Activated CD8-positive, alpha-beta memory T cell treated with anti-CD3 and anti-CD28 coated beads, Interleukin-2, amount 50 U/mL, for 1 hour (primary cell): ENCODE results near the gene MSRB3.

Experiments used
- DNase-seq: peaks from one replicate; pipeline ENCODE4 v3.0.0-alpha.2; 2020; ENCODE audit errors: extremely low read depth

MSRB3 gene

DNA sequence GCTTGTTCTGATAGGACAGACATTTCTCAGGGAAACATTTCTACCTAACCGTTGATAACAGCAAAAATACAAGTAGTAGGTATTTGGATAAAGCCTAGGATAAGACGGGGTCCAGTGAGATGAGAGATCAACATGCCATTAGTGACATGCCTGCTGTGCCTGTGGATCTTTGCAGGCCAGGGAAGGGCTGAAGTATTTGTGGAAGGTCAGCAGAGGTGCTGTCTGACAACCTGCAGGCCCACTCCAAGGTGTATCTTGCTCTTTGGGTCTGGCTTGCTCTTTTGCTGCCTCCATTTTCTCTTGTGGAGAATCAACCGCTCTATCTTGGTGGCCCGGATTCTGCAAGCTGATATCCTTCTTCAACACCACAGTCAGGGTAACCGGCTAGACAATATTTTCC, 46.7 kb downstream of the MSRB3 start:
- no peak for DNase-seq

DNA sequence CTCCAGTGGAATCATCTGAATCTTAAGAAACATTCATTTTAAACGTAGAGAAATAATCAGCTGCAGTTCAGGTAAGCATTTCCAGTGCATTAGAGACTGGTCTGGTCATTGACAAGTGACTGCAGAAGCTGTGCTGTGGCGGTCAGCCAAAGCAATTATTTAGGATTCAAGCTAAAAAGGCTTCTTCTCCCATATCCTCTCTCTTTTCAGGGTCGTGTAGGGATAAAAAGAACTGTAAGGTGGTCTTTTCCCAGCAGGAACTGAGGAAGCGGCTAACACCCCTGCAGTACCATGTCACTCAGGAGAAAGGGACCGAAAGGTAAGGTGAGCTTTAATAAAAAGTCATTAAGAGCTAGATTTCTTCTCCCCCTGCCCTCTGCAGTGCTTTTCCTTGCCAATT, 48.1 kb downstream of the MSRB3 start:
- no peak for DNase-seq

DNA sequence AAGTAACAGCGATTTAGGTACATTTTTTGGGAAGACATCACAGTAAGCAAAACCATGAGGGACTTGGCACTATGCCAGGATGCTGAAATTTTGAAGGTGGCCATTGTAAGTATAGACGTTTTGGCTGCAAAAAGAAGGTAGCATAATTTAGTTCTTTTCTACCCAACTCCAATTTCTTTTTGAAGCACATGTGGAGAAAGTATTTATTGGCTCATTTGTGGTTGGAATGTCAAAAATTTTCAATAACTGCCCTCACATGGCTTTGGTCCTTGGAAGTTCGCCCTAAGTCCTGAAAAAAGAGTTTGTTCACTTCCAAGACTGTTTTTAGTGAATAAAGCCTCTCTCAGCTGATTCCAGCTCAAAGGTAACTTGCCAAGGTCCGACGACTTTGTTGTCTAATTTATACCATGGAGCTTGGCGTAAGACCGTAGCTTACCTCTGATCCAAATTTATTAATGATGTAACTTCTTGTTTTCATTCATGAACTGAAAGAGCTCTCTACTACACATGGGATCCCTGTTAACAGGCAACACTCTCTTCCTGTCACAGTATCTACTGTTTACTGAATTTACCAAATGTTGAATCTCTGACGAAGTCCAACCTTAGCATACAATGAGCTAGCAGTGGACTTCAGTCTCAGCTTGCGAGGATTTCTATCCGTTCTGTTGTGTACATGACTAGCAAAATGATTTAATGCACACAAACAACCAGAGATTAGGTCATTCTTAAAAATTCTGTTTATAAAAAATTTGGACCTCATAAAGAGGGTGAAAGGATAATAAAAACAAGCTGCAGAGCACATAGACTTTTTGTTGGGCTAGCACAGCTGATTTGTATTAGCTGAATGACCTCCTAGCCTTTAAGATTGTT, 49.0 kb downstream of the MSRB3 start:
- no peak for DNase-seq

DNA sequence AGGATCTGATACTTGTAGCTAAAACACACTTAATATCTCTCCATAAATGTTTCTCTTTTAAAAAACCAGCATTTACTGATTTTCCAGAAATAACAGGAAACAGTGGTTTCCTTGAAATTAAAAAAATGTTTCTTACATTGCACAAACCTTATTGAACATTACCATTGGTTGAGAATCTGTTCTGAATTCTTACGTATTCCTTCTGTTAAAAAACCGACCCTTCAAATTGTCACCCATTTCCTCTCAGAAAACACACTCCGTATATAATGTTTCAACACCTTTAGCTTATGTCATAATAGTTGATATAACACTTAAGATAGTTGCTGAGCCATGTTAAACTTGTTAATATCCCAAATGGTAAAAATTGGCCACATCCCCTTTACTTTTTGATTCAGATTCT, 51.2 kb downstream of the MSRB3 start:
- DNase-seq: no peak

DNA sequence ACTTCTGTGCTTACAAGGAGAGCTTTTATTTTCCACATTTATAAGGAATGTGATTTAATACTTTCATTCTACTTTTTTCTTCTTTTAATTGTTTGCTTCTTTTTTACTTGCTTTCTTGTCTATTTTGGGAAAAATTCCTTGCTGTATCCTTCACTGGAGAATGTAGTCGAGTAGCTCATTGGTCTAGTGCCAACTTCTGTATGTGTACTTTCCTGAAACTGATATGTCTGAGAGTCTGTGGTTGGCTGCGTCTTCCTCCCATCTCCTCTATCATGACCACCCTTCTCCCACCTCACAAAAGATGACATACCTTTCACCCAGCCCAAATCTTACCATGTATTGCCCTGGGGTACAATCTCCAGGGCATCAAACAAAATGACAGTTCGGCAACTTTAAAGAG, 51.8 kb downstream of the MSRB3 start:
- DNase-seq: no peak

DNA sequence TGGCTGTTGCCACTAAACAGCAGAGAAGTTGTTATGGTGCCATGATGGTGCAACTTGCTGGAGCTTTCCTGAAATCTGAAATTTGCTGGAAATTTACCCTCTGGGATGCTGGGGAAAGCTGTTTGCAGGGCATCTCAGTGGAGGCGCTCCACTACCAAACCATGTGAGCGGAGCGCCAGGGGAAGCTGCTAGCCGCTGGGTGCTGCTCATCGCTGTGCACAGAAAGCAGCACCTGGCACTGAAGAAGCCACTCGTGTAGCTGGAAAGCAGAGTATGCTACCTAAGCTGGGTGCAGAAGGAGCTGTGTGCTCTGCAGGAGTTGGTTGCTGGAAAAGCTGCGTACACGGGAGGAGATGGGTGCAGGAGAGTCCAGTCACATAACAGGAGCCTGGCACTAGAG, 53.0 kb downstream of the MSRB3 start:
- no peak for DNase-seq

DNA sequence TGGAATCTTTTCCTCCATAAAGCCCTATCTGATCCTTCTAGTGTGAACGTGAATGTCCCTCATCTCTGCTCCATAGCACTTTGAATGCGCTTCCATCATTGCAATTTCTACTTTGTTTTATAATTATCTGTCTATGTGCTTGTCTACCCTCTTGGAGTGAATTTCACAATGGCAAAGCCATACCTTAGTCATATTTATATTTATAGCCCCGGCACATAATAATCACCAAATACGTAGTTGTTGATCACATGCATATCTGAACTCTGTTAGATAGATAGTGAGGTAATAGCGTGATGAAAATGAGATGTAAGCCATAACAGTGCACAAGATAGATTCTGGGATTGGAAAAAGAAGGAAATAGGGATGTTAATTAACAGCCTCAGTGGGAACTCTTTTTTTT, 55.2 kb downstream of the MSRB3 start:
- no peak for DNase-seq

DNA sequence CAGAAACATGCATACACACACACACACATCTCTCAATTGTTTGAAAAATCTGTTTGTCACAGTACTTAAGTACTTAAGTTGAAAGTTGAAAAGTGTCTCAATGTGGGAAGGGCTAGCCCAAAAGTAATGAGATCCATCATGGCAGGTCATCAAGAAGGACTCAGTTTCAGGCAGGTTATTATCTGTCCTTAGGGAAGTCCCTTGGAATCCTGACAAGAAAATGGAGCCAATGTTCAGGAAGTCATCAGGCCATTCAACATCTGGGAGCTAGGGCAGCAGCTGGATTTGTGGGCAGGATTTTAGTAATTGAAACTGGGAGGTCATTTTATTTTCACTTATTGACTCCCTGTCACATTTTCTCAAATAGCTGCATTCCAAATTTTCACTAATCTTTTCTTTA, 56.0 kb downstream of the MSRB3 start:
- DNase-seq: no peak

DNA sequence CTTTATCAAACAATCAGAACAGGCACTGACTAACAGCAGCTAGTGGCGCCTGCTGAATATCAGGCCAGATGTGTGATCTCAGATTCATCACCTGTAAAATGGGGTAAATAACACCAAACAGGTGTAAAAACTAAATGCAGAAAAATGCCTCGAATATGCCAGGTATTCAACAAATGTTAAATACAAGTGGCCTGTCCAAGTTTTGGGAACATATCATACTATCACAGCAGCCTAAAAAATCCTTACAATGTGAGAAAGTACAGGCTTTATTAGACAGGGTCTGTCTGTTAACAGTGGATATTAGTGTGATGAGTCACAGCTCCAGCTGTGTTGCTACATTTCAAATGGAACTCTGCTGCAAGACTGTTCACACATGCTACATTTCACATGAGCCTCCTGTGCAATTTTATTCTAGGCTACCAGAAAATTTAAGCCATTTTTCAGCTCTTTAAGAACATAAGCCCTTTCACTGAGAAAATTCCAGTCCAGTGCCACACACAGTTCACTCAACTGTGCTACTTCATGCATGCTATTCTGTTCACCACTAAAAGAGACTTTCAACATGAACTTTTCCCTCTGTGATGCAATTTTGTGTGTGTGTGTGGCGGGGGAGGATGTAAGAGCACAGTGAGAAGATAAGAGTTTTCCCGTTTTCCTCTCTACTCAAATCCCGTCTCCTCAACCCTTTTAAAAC, 56.7 kb downstream of the MSRB3 start:
- DNase-seq: no peak

DNA sequence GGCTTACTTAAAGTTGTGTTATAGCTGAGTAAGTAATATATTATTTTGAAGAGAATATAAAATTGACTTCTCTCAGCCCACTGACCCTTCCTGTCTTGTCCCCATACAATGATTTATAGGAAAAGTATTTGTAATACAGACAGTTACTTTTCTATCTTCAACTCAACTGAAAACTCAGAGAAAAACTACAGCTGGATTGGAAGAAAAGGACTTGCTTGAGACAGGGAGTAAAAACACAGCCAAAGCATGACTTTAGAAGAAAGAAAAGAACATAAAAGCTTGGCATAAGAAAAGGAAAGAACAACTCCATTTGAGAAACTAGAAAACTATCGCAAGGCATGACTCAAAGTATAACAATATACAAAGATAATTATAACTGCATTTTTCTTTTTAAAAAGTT, 57.5 kb downstream of the MSRB3 start:
- no peak for DNase-seq

DNA sequence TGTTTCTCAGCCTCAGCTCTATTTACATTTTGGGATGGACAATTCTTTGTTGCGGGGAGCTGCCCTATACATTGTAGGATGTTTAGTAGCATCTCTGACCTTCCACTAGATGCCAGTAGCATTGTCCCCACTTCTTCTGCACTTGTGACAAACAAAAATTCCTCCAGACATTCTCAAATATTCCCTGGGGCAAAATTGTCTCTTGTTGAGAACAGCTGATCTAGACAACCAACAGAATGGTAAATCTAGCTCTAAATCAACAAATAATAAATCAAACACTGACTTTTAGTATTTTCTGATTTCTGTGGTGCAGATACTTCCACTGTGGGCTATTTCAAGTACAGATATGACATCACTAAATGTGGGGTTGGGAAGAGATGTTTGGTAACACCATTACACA, 60.7 kb downstream of the MSRB3 start:
- no peak for DNase-seq

DNA sequence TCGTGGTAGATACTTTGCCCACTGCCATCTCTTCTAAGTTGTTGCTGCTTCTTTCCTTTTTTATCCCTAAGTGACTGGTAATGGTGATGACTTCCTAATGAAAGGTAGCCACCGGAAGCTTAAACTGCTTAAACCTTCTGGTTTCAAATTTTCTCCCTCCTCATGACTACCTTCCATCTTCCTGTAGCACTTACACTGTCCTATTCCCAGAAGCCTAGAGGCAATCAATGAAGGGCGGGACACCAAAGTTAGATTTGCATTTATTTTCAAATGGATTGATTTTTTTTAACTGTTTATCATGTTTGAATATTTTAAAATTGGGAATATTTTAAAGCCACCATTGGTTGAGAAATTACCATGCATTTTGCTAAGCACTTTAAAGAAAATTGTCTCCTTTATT, 64.7 kb downstream of the MSRB3 start:
- no peak for DNase-seq

DNA sequence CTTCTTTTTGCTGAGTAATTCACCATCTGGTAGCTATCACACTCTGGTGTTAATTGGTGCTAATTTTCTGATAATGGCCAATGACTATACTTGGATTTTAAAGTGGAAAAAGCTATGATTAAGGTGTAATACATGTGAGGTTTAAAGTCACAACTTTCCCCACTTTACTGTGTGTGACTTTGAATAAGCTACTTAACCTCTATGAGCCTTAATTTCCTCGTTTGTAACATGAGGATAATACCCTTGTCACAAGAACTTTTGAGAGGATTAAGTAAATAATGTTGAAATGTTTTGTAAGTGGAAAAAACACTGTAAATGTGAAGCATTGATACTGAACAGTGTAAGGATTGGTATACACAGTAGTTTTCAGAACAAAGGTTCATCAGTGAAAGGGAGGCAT, 65.3 kb downstream of the MSRB3 start:
- DNase-seq: no peak

DNA sequence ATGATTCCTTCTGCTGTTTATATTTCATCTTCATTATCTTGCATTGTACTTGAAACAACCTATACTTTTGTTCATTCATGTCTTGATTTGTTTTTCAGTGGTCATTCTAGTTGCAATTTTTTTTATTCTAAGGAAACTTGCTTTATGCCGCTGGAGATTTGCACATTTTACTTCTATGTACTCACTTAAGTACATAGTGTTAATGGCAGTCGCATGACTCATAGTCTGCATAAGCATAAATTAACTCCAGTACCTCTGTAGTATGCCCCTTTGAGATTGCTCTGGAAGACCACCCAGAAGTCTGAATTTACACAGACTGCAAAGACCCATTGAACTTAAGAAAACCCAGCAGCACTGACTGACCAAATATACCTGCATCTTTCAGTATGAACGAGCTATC, 77.0 kb downstream of the MSRB3 start:
- DNase-seq: no peak

DNA sequence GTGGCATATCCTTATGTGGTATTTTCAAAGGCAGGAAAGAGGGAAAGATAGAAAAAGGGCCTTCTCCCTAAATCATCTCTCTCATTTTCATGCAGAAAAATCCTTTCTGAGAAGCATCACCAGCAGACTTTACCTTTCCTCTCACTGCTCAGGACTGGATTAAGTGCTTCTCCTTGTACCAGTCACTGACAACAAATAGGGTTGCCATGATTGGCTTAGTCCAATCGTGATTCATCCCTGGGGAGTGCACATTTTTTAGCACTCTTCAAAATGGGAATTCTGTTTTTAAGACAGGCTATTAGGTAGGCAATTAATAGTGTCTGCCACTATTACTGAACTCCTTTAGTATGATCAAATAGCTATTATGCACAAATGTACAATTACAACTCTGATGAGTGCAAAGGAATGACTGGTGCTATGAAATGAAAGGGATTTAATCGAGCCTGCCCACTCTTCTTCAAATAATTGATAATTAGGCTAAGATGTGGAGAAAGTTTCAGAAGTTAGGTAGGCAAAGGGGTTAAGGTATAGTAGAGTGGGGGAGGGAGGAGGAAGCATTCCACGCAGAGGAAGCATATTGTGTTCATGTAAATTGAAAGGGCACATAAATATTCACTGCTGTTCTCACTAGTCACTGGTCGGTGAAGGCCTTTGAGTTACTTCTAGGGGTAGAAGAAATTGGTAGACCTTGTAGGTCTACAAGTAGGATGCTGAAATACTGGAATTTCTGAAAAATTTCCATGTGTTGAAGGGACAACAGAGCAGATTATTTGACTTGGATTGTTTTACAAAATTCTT, 84.0 kb downstream of the MSRB3 start:
- no peak for DNase-seq

DNA sequence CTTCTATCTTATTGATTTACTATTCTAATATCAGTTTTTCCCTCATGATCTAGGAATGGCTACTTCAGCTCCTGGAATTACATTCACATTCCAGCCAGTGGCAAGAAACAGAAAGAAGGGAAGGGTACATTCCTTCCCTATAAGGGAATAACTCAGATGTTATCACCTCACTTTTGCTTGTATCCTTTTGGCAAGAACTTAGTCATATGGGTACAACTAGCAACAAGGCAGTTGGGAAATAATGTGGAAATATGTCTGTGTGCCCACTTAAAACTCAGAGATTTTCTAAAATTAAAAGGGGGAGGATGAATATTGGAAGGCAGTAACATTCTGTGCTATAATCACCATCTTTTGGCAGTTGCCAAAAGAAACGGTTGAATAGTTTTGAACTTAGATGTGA, 85.6 kb downstream of the MSRB3 start:
- no peak for DNase-seq

DNA sequence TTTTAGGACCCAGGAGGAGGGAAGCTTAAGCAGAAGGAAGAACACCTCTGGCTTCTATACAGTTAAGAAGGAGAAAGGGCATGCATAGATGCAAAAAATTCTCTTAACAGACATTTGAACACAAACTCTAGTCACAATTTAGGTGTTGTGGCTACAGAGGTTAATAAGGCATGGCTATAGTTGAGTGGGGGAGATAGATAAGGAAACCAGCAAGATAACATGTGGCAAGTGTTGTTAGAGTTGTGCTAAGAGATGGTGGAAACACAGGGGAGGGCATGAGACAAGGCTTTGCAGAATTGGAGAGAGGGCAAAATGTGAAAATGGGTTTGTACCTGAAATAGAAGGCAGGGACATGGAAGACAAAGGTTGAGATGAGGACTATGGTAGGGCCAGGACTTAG, 88.9 kb downstream of the MSRB3 start:
- no peak for DNase-seq

DNA sequence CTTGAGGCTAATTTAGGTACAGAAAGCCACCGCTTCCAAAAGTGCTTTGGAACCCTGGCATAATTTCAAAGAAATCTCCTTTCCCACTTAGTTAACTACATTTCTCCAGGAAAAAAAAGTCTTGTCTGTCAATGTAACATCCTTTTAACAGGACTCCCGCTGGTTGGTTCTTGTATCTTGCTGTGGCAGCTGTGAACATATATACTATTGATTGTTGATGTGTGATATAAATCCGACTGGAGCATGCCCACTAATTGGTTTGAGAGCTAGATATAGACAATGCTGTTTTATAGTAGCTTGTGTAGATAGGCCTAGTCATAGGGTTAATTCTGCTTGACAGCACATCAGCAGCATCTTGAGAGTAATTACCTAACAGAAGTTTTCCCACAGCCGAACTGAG, 89.6 kb downstream of the MSRB3 start:
- DNase-seq: no peak

DNA sequence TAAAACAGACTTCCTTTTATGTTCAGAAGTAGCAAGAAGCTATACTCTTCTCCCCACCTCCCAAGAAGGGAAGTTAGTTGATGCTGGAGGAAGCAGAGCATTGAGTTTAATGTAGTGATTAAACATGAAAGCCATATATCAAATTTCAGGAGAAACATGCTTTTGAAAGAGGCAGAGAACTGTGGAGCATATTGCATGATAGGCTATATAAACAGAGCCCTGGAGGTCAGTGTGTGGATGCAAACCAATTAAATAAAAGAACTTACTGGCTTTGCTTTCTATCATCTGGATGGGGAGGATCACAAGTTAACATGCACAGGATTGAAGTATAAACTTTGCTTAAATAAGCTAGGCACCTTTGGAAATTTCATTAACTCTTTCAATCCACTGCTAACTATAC, 94.1 kb downstream of the MSRB3 start:
- no peak for DNase-seq

DNA sequence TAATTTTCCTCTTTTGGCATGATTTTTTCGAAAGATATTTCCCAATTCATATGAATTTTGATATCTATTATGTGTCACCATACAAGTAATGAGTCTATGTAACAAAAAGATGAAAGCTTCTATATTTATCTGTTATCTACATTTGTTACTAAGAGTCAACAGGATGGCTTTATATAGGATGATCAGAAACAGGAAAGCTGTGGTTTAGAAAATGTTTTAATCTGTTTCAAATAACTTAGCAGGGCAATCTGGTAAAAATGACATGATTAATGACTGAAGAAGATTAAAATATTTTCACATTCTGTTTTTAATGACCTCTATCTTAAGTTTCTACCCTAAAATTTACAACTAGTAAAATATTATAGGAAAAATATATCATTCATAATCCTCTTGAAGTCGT, 105.8 kb downstream of the MSRB3 start:
- DNase-seq: no peak

DNA sequence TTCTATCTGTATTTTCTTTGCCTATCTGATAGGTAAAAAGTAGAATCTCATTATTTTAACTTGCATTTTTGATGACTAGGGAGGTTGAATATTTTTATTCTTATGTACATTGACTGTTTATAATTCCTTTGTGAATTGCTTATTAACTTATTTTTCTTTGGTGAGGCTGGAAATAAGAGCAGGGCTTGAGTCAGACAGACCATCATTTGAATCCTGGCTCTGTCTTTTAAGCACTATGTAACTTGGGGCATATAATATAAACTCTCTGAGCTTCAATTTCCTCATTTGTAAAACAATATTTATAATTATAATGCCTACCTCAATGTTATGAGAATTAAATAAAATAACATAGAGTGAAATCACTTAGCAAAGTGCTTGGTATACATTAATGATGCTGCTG, 108.9 kb downstream of the MSRB3 start:
- no peak for DNase-seq

DNA sequence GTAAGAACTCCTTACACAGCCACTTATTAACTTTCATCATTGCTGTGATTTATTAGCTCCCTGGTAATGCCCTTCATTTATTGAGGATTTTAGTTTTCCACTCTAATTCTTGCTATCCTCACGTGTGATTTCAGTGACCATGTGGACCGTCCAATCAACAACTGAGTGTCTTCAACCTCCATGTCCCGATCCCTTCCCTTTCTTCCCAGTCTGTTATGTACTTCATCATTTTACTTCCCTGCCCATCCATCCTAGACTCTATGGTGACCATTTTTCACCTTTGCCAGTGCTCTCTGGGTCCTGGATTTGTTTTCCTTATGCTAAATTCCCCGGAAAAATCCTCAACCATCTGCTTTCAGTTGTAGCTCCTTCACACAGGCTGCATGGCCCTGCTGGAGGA, 111.0 kb downstream of the MSRB3 start:
- DNase-seq: no peak

DNA sequence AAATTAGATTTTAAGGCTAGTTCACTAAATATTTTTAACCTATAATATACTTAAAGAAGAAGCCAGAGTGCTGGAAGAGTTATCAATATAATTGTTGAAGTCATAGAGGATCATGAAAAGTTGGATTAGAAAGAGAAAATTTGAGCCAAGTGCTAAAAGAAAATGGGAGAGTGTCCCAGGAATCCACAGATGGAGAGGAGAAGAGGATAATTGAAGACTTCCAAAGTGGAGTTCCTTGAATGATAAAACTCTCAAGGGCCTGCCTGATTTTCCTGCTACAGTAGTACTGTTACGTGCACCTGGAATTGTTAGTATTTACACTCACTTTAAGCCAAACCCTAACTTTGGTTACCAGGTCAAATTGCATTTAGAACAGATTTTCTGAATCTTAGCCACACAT, 113.2 kb downstream of the MSRB3 start:
- DNase-seq: no peak
